NCI-H1048 (cell line): ENCODE results near the gene ASCC3.
"Not testable (repeated sequence)": the region's sequence is repeated elsewhere in the genome, so short reads cannot be mapped to it uniquely, and the experiment has no call there.

Experiments
- DNase-seq: peaks from one replicate; lab custom pipeline; 2025; lab: John Stamatoyannopoulos, UW

ASCC3 gene

GRCh38 chr6:100889351-100889750, 8.2 kb upstream of the ASCC3 start:
- no peak for DNase-seq

- no peak for DNase-seq
Measured at GRCh38 chr6:100886076-100886475, 4.9 kb upstream of the ASCC3 start.

- DNase-seq, result no peak
Measured at GRCh38 chr6:100883347-100883746, 2.2 kb upstream of the ASCC3 start.

- no peak for DNase-seq
Measured at GRCh38 chr6:100881707-100882040, 545 bp upstream of the ASCC3 start.

GRCh38 chr6:100880149-100880852, 828 bp downstream of the ASCC3 start:
- no peak for DNase-seq

GRCh38 chr6:100879317-100879716, 1.8 kb downstream of the ASCC3 start:
- no peak for DNase-seq

GRCh38 chr6:100877851-100878250, 3.3 kb downstream of the ASCC3 start:
- DNase-seq, result no peak

- no peak for DNase-seq
Measured at GRCh38 chr6:100876251-100876650, 4.9 kb downstream of the ASCC3 start.

- no peak for DNase-seq
Measured at GRCh38 chr6:100865525-100865924, 15.6 kb downstream of the ASCC3 start.

GRCh38 chr6:100862063-100862462, 19.1 kb downstream of the ASCC3 start:
- DNase-seq, result no peak

- DNase-seq, result no peak
Measured at GRCh38 chr6:100856146-100856545, 25.0 kb downstream of the ASCC3 start.

GRCh38 chr6:100851819-100852218, 29.3 kb downstream of the ASCC3 start:
- DNase-seq, result no peak

- DNase-seq, result no peak
Measured at GRCh38 chr6:100850174-100850573, 31.0 kb downstream of the ASCC3 start.

GRCh38 chr6:100846276-100846675, 34.9 kb downstream of the ASCC3 start:
- DNase-seq, result no peak

GRCh38 chr6:100845676-100846075, 35.5 kb downstream of the ASCC3 start:
- DNase-seq, result no peak

- DNase-seq, result no peak
Measured at GRCh38 chr6:100839419-100839818, 41.7 kb downstream of the ASCC3 start.

- no peak for DNase-seq
Measured at GRCh38 chr6:100838011-100838410, 43.1 kb downstream of the ASCC3 start.

- no peak for DNase-seq
Measured at GRCh38 chr6:100833972-100834574, 47.1 kb downstream of the ASCC3 start.

GRCh38 chr6:100829077-100829595, 52.0 kb downstream of the ASCC3 start:
- DNase-seq, result not testable (repeated sequence)

GRCh38 chr6:100823041-100823440, 58.1 kb downstream of the ASCC3 start:
- no peak for DNase-seq

GRCh38 chr6:100818066-100818465, 63.1 kb downstream of the ASCC3 start:
- no peak for DNase-seq

- DNase-seq, result no peak
Measured at GRCh38 chr6:100810015-100810414, 71.1 kb downstream of the ASCC3 start.

- no peak for DNase-seq
Measured at GRCh38 chr6:100809346-100809745, 71.8 kb downstream of the ASCC3 start.
